PFSK-1 (cell line): ENCODE data around the gene GNAT3.

Source experiments
- POLR2AphosphoS5 ChIP-seq: IDR thresholded peaks from 2 replicates; pipeline ENCODE4 v1.6.1; 2012; ENCODE audit warnings: low read depth, mild to moderate bottlenecking, control low read depth, low read length, moderate library complexity
- TF ChIP-seq, protein P1 (sequence below), 2 experiments: IDR thresholded peaks; 2 replicates each; pipeline versions ENCODE4 v1.6.1 to v1.8.0; 2011 to 2012; ENCODE audit warnings: low read depth in 2 of 2, low read length in 2 of 2, control low read depth in 1 of 2, inconsistent platforms in 1 of 2, mild to moderate bottlenecking in 1 of 2, moderate library complexity in 1 of 2; ENCODE audit not compliant: insufficient read depth in 1 of 2

DNA sequence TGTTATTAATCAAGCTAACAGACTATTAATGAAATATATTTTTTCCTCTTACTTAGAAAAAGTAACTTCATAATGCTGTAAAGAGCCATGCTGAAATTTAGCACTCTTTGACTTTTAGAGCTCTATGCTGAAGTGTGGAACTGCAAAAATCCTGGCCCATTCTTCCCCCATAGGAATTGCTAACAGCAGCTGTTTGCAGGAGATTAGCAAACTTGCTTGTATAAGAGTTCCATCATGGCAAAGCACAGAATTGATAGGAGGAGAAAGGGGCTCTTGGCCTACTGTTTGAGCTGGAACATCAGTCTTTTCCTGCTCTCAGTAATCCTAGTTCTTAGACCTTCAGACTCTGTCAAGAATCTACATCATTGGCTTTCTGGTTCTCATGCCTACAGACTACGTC is 18.3 kb upstream of the GNAT3 start:
- TF ChIP-seq, protein P1, sequence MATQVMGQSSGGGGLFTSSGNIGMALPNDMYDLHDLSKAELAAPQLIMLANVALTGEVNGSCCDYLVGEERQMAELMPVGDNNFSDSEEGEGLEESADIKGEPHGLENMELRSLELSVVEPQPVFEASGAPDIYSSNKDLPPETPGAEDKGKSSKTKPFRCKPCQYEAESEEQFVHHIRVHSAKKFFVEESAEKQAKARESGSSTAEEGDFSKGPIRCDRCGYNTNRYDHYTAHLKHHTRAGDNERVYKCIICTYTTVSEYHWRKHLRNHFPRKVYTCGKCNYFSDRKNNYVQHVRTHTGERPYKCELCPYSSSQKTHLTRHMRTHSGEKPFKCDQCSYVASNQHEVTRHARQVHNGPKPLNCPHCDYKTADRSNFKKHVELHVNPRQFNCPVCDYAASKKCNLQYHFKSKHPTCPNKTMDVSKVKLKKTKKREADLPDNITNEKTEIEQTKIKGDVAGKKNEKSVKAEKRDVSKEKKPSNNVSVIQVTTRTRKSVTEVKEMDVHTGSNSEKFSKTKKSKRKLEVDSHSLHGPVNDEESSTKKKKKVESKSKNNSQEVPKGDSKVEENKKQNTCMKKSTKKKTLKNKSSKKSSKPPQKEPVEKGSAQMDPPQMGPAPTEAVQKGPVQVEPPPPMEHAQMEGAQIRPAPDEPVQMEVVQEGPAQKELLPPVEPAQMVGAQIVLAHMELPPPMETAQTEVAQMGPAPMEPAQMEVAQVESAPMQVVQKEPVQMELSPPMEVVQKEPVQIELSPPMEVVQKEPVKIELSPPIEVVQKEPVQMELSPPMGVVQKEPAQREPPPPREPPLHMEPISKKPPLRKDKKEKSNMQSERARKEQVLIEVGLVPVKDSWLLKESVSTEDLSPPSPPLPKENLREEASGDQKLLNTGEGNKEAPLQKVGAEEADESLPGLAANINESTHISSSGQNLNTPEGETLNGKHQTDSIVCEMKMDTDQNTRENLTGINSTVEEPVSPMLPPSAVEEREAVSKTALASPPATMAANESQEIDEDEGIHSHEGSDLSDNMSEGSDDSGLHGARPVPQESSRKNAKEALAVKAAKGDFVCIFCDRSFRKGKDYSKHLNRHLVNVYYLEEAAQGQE (IDR thresholded peaks at IDR 0.05; ENCODE audit: insufficient read depth in 1 of 2, low read depth in 2 of 2, low read length in 2 of 2), result no peak
- TF ChIP-seq POLR2AphosphoS5, result no peak
